ENCODE results near the gene SHC3.

The SHC3 gene

DNA sequence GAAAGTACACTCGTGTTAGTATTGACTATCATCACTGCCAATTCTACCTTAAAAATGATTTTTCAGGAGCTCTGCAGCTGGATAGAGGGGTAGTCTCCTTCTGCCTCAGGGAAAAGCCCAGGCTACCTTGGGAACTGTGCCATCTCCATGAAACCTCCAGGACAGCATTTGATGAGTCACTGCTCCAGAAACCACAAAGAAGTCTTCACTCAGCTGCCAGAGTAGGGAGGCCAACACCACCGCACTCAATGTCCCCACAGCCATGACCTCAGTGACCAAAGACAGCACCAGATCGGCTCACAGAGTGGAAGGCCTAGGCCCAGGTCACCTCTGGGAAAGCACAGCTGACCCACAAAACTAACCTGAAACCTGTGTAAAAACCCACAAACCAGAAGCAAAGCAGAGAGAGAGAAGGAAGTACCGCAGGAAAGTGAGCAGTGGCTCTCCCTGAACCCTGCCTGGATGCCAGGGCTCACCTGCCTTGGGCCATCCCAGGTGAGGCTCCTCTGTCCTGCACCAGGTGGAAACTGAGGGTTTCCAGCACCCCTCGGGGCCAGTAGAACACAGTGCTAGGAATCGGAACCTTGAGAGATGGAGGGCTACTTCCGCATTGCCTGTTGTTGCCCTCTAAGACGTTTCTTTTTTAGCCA lies 157.3 kb downstream of the SHC3 start:
- H3K27ac ChIP-seq = no peak overlapping the region
- TF ChIP-seq ZFX (IDR thresholded peaks at IDR 0.05; ENCODE audit: borderline replicate concordance) = no peak
- TF ChIP-seq, protein P1, sequence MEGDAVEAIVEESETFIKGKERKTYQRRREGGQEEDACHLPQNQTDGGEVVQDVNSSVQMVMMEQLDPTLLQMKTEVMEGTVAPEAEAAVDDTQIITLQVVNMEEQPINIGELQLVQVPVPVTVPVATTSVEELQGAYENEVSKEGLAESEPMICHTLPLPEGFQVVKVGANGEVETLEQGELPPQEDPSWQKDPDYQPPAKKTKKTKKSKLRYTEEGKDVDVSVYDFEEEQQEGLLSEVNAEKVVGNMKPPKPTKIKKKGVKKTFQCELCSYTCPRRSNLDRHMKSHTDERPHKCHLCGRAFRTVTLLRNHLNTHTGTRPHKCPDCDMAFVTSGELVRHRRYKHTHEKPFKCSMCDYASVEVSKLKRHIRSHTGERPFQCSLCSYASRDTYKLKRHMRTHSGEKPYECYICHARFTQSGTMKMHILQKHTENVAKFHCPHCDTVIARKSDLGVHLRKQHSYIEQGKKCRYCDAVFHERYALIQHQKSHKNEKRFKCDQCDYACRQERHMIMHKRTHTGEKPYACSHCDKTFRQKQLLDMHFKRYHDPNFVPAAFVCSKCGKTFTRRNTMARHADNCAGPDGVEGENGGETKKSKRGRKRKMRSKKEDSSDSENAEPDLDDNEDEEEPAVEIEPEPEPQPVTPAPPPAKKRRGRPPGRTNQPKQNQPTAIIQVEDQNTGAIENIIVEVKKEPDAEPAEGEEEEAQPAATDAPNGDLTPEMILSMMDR (IDR thresholded peaks at IDR 0.05) = no peak

DNA sequence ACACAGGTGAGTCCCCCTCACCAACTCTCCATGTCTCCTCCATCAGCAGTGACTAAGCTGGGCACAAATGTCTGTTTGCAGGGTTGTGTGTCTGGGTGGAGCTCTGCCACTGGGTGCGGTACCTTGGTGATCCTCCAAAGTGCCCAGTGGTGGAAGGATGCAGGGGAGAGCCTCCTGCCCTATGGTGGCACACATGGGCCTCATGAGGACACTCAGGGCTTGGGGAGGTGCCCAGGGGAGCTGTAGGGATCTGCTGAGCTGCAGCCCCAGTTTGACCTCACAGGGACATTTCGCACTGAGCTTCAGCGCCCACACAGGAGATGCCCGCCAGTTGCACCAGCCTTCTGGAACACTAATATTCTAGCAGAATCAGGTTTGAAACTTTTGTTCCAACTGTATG lies 157.9 kb downstream of the SHC3 start:
- TF ChIP-seq ZFX (IDR thresholded peaks at IDR 0.05; ENCODE audit: borderline replicate concordance) = no peak
- TF ChIP-seq, protein P1 (IDR thresholded peaks at IDR 0.05) = no peak

GRCh38 chr9:89015336-89015735 lies 163.3 kb downstream of the SHC3 start:
- H3K27ac ChIP-seq = no peak overlapping the region
- TF ChIP-seq ZFX (IDR thresholded peaks at IDR 0.05; ENCODE audit: borderline replicate concordance) = no peak
- TF ChIP-seq, protein P1 (IDR thresholded peaks at IDR 0.05) = no peak

More for the DNA sequence above, 157.9 kb downstream of the SHC3 start:
- H3K27ac ChIP-seq = no peak overlapping the region

DNA sequence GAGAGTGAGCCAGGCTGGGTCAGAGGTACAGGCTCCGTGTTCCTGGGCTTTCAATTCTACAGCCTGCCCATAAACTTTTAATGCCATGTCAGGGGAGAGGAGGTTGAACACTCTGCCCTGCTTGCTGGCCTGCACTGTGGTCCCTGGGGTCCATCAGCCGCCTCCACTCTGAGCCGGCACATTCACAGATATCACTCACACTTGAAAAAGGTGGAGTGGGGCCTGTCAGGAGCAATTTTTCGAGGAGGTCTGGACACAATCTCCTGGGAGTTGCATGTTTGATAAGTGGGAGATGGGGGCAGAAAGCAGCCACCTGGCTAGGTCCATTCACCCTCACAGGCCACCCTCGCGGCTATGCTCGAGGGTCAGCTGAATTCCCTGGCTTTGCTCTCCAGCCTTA lies 164.5 kb downstream of the SHC3 start:
- H3K27ac ChIP-seq = no peak overlapping the region
- TF ChIP-seq ZFX (IDR thresholded peaks at IDR 0.05; ENCODE audit: borderline replicate concordance) = no peak
- TF ChIP-seq, protein P1 (IDR thresholded peaks at IDR 0.05) = no peak

- TF ChIP-seq, protein P1 (IDR thresholded peaks at IDR 0.05) = no peak
- H3K27ac ChIP-seq = no peak overlapping the region
Observed at GRCh38 chr9:89013660-89014059, 165.0 kb downstream of the SHC3 start.

DNA sequence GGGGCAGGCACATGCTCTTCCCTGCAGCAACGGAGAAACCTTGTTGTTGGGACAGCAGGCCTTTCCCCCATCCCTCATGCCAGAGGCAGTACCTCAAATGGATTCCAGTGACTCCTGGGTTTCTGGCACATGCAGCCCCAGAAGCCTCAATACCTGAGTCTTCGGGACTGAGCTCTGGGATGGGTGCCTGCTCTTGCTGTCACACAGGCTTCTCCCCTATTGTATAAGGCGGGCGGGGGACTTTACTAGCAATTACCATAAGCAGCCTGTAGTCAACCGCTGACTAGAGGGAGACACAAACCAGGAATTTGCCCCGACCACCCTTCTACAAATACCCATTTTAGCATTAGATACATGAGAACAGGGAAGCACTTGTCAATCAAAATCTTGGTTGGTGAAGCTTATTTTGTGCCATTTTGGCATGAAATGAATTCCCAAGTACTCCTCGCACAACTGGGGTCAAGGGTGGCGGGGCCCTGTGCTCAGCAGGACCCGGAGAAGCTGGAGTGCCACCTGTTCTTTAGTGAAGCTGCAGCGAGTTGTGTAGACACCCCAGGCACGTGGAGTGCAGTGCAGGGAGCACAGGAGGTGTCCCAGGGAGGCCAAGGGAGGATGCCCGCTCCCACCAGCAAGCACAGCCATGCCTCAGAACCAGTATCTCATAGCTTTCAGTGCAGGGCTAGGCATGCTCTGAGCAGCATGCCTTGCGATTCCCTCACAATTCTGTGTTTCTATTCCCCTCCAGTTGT lies 166.2 kb downstream of the SHC3 start:
- H3K27ac ChIP-seq = no peak overlapping the region
- TF ChIP-seq, protein P1 (IDR thresholded peaks at IDR 0.05) = no peak
- TF ChIP-seq ZFX (IDR thresholded peaks at IDR 0.05; ENCODE audit: borderline replicate concordance) = no peak

DNA sequence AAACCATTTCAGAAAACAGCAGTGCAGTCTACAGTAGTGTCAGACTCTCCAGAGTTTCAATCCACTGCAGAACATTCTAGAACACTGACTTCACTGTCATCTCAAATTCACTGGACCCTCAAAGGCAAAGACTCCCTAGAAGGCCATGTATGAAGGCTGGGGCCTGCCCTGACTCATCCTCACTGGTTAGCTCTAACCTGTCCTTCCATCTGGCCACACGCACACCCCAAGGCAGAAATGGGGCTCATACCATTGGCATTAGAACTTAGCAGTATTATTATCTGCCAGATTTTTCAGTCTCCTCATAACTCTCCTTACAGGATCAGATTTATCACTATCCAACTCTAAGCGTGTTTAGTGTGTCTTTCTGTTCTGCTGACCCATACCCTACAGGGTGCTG lies 166.9 kb downstream of the SHC3 start:
- no peak overlapping the region for H3K27ac ChIP-seq
- TF ChIP-seq ZFX (IDR thresholded peaks at IDR 0.05; ENCODE audit: borderline replicate concordance) = no peak
- TF ChIP-seq, protein P1 (IDR thresholded peaks at IDR 0.05) = no peak

Data from 22Rv1 (cell line).